Measurements from ENCODE around the gene HERPUD2. TPM values are rescaled to one million over a fixed set of nuclear protein-coding genes. Genes with fewer than 3 reads are reported as not detected.

HERPUD2 gene
- total and polyA plus RNA-seq, 7 experiments from 2014 or later, result 38.1 to 92.6 (median 68.7) TPM

DNA sequence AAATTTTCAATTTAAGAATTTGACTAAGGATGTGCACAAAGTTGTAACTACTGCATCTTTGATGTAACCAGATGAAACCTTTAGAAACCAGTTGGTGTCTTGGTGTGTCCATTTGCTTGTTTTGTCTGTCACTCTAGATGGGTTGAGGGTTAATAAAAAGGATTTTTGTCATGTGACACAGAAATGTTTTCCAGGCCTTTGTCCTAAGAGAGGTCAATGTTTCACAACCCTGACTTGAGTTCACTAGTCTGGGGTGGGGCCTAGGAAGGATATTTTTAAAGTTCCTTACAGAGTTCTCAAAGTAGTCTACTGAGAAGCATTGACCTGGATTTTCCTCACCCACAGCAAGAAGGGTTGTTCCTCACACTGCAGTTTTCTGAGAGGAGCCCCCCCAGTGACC, 90.3 kb downstream of the HERPUD2 start:
- Histone ChIP-seq H3K36me3 (ENCODE audit: control insufficient read depth in 2 of 3, insufficient read depth in 3 of 3, low read length in 3 of 3) (no peaks in the 10 kb centered on the region), H3K9me3 (ENCODE audit: control insufficient read depth in 2 of 3, low read length in 3 of 3) (no peaks in the 10 kb centered on the region), H3K4me1 (ENCODE audit: control insufficient read depth in 2 of 2, insufficient read depth in 2 of 2, low read length in 2 of 2) (no peaks in the 10 kb centered on the region), H3K27me3 (ENCODE audit: control insufficient read depth in 2 of 2, insufficient read depth in 2 of 2, low read length in 2 of 2) (no peaks in the 10 kb centered on the region), H3K4me3 (ENCODE audit: low read length) (no peak overlapping the region), H3K27ac (ENCODE audit: low read depth, low read length) (no peak overlapping the region)
- H3K4me1 Mint-ChIP-seq, result no peaks in the 10 kb centered on the region
- intact Hi-C loops (cut with micrococcal nuclease), result no loop called here
- DNase-seq (no peak), ATAC-seq (no peak)
- no peaks in the 10 kb centered on the region for H3K9me3 Mint-ChIP-seq
- ChIA-PET CTCF (no interaction called here), POLR2A (no interaction called here)
- no peak overlapping the region for H3K27ac Mint-ChIP-seq
- no peak overlapping the region for H3K4me3 Mint-ChIP-seq
- peaks cover 0 to 21% (median 6%) of the 10 kb centered on the region in 5 donors for H3K36me3 Mint-ChIP-seq
- peaks cover 0 to 8% (median 0%) of the 10 kb centered on the region in 5 donors for H3K27me3 Mint-ChIP-seq

DNA sequence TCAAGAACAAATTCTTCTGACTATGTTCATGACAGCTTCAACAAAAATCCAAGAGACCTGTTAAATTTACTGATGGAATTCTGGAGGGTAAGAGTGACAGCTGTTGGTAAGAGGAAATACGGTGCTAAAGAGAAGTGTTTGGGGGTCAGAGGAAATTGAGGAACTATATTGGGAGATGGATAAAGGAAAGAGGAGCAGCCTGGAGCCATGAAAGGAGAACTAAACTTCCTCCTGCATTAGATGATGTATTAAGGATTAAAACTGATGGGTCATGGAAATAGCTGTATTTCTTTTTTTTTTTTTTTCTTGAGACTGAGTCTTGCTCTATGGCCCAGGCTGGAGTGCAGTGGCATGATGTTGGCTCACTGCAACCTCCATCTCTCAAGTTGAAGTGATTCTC, 95.3 kb downstream of the HERPUD2 start:
- ATAC-seq (no peak), DNase-seq (no peak)
- Mint-ChIP-seq H3K4me3 (no peak overlapping the region), H3K4me1 (peaks cover 0 to 3% (median 0%) of the 10 kb centered on the region in 7 donors), H3K27ac (no peak overlapping the region), H3K27me3 (peaks cover 0 to 2% (median 0%) of the 10 kb centered on the region in 5 donors), H3K36me3 (peaks cover 0 to 9% (median 6%) of the 10 kb centered on the region in 5 donors), H3K9me3 (peaks cover 0 to 2% (median 0%) of the 10 kb centered on the region in 11 donors)
- no peak overlapping the region for H3K27ac ChIP-seq (ENCODE audit: low read depth, low read length)
- ChIA-PET CTCF (no interaction called here), POLR2A (interaction anchor here (1.2 kb wide), 1 partner anchor 9 kb away, joined by 4 read pairs; no protein-coding TSS in a partner anchor)
- no peaks in the 10 kb centered on the region for H3K36me3 ChIP-seq (ENCODE audit: control insufficient read depth in 2 of 3, insufficient read depth in 3 of 3, low read length in 3 of 3)
- intact Hi-C loops (cut with micrococcal nuclease), result no loop called here
- no peaks in the 10 kb centered on the region for H3K9me3 ChIP-seq (ENCODE audit: control insufficient read depth in 2 of 3, low read length in 3 of 3)
- no peaks in the 10 kb centered on the region for H3K4me1 ChIP-seq (ENCODE audit: control insufficient read depth in 2 of 2, insufficient read depth in 2 of 2, low read length in 2 of 2)
- H3K4me3 ChIP-seq (ENCODE audit: low read length), result no peak overlapping the region
- no peaks in the 10 kb centered on the region for H3K27me3 ChIP-seq (ENCODE audit: control insufficient read depth in 2 of 2, insufficient read depth in 2 of 2, low read length in 2 of 2)

DNA sequence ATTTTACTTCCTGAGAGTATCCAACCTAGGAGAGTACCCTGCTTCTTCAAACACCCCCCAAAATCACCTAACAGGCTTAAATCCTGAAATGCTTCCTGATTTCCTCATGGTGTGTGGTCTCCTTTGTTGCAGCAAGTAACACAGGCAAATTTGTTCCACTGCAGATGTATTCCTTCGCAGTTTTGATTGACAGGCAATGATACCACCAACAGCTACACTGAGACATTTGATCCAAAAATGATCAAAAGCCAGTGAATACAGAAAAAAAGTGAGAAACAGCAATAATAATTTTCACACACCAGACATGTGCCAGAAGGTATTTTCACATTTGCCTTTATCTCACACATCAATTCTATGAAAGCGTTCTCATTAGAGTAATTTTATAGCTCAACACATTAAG, 95.9 kb downstream of the HERPUD2 start:
- POLR2A ChIA-PET, result interaction anchor here (1.2 kb wide), 1 partner anchor 10 kb away, joined by 4 read pairs; no protein-coding TSS in a partner anchor
- Histone ChIP-seq H3K36me3 (ENCODE audit: control insufficient read depth in 2 of 3, insufficient read depth in 3 of 3, low read length in 3 of 3) (no peaks in the 10 kb centered on the region), H3K4me1 (ENCODE audit: control insufficient read depth in 2 of 2, insufficient read depth in 2 of 2, low read length in 2 of 2) (no peaks in the 10 kb centered on the region), H3K9me3 (ENCODE audit: control insufficient read depth in 2 of 3, low read length in 3 of 3) (no peaks in the 10 kb centered on the region), H3K27ac (ENCODE audit: low read depth, low read length) (no peak overlapping the region), H3K4me3 (ENCODE audit: low read length) (no peak overlapping the region), H3K27me3 (ENCODE audit: control insufficient read depth in 2 of 2, insufficient read depth in 2 of 2, low read length in 2 of 2) (no peaks in the 10 kb centered on the region)
- H3K4me3 Mint-ChIP-seq, result no peak overlapping the region
- CTCF ChIA-PET, result no interaction called here
- H3K9me3 Mint-ChIP-seq, result peaks cover 0 to 2% (median 0%) of the 10 kb centered on the region in 11 donors
- H3K36me3 Mint-ChIP-seq, result peaks cover 0 to 9% (median 6%) of the 10 kb centered on the region in 5 donors
- intact Hi-C loops (cut with micrococcal nuclease), result no loop called here
- peaks cover 0 to 2% (median 0%) of the 10 kb centered on the region in 5 donors for H3K27me3 Mint-ChIP-seq
- H3K27ac Mint-ChIP-seq, result no peak overlapping the region
- ATAC-seq (no peak), DNase-seq (no peak)
- H3K4me1 Mint-ChIP-seq, result peaks cover 0 to 3% (median 0%) of the 10 kb centered on the region in 7 donors

DNA sequence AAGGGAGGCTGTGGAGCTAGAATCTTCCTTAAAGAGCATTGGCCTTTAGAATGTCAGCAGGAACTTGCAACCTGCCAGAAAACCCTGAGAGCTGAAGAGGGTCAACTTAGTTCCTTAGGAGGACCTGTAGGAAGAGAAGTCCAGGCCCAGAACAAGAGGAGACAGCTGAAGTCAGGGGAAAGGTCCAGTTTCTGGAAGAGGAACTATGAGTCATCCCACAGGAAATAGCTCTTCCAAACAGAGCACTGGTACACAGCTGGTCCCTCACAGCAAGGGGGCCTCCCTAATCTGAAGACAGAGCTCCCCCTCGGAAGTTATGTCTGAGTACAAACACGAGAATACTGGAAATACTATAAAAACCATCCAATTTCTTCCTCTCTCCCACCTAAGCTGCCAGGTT, 98.9 kb downstream of the HERPUD2 start:
- intact Hi-C loops (cut with micrococcal nuclease), result no loop called here
- no peak overlapping the region for H3K4me3 Mint-ChIP-seq
- H3K4me1 Mint-ChIP-seq, result peaks cover 0 to 3% (median 0%) of the 10 kb centered on the region in 7 donors
- no peaks in the 10 kb centered on the region for H3K36me3 ChIP-seq (ENCODE audit: control insufficient read depth in 2 of 3, insufficient read depth in 3 of 3, low read length in 3 of 3)
- H3K27me3 Mint-ChIP-seq, result peaks cover 0 to 2% (median 0%) of the 10 kb centered on the region in 5 donors
- no peaks in the 10 kb centered on the region for H3K27me3 ChIP-seq (ENCODE audit: control insufficient read depth in 2 of 2, insufficient read depth in 2 of 2, low read length in 2 of 2)
- ChIA-PET CTCF (interaction anchor here (0.7 kb wide), 1 partner anchor 16 kb away, joined by 4 read pairs; no protein-coding TSS in a partner anchor), POLR2A (interaction anchor here (0.7 kb wide), 1 partner anchor 28 kb away, joined by 3 read pairs; no protein-coding TSS in a partner anchor)
- H3K4me1 ChIP-seq (ENCODE audit: control insufficient read depth in 2 of 2, insufficient read depth in 2 of 2, low read length in 2 of 2), result no peaks in the 10 kb centered on the region
- ATAC-seq, result no peak
- DNase-seq, result no peak
- H3K9me3 ChIP-seq (ENCODE audit: control insufficient read depth in 2 of 3, low read length in 3 of 3), result no peaks in the 10 kb centered on the region
- H3K9me3 Mint-ChIP-seq, result peaks cover 0 to 2% (median 0%) of the 10 kb centered on the region in 11 donors
- H3K36me3 Mint-ChIP-seq, result peaks cover 0 to 4% (median 0%) of the 10 kb centered on the region in 5 donors
- no peak overlapping the region for H3K4me3 ChIP-seq (ENCODE audit: low read length)
- H3K27ac ChIP-seq (ENCODE audit: low read depth, low read length), result no peak overlapping the region
- no peak overlapping the region for H3K27ac Mint-ChIP-seq

DNA sequence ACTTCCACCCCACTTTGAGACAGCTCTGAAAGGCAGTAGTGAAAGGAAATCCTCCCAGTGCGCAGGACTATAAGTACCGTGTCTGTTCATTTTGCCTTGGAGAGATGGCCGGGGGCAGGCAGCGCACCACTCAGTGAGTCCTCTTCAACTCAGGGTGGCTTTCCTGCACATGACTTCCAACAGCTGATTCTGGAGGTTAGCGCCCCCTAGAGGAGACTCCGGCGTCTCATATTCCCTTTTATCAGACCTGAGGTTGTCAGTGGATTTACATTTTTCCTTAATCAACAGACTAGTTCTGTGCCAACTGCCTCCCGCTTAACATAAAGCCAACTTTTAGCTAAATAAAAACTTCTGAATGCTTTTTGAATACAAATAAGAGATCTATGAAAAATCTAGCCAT, 101.0 kb downstream of the HERPUD2 start:
- Mint-ChIP-seq H3K9me3 (peaks cover 0 to under 1% (median 0%) of the 10 kb centered on the region in 11 donors), H3K27me3 (peaks cover 0 to 4% (median 0%) of the 10 kb centered on the region in 5 donors), H3K27ac (no peak overlapping the region), H3K4me1 (peaks cover 0 to 3% (median 0%) of the 10 kb centered on the region in 7 donors), H3K36me3 (peaks cover 0 to 5% (median 4%) of the 10 kb centered on the region in 5 donors), H3K4me3 (no peak overlapping the region)
- Histone ChIP-seq H3K4me3 (ENCODE audit: low read length) (no peak overlapping the region), H3K4me1 (ENCODE audit: control insufficient read depth in 2 of 2, insufficient read depth in 2 of 2, low read length in 2 of 2) (no peaks in the 10 kb centered on the region), H3K27me3 (ENCODE audit: control insufficient read depth in 2 of 2, insufficient read depth in 2 of 2, low read length in 2 of 2) (no peaks in the 10 kb centered on the region), H3K9me3 (ENCODE audit: control insufficient read depth in 2 of 3, low read length in 3 of 3) (no peaks in the 10 kb centered on the region), H3K36me3 (ENCODE audit: control insufficient read depth in 2 of 3, insufficient read depth in 3 of 3, low read length in 3 of 3) (no peaks in the 10 kb centered on the region), H3K27ac (ENCODE audit: low read depth, low read length) (no peak overlapping the region)
- intact Hi-C loops (cut with micrococcal nuclease), result no loop called here
- no peak for ATAC-seq
- DNase-seq, result no peak
- ChIA-PET CTCF (no interaction called here), POLR2A (no interaction called here)

DNA sequence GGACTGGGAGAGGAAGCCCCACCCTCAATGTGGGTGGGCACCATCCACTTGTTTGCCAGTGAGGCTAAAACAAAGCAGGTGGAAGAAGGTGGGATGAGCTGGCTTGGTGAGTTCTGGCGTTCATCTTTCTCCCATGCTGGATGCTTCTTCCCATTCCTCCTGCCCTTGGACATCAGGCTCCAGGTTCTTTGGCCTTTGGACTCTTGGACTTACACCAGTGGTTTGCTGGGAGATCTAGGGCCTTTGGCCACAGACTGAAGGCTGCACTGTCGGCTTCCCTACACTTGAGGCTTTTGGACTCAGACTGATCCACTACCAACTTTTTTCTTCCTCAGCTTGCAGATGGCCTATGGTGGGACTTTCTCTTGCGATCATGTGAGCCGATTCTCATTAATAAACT, 106.3 kb downstream of the HERPUD2 start:
- Mint-ChIP-seq H3K27me3 (peaks cover 0 to 14% (median 0%) of the 10 kb centered on the region in 5 donors), H3K9me3 (no peaks in the 10 kb centered on the region), H3K4me1 (peaks cover 0 to 2% (median 0%) of the 10 kb centered on the region in 7 donors), H3K4me3 (no peak overlapping the region), H3K27ac (no peak overlapping the region), H3K36me3 (peaks cover 0 to 5% (median 4%) of the 10 kb centered on the region in 5 donors)
- ChIA-PET CTCF (no interaction called here), POLR2A (no interaction called here)
- no peaks in the 10 kb centered on the region for H3K4me1 ChIP-seq (ENCODE audit: control insufficient read depth in 2 of 2, insufficient read depth in 2 of 2, low read length in 2 of 2)
- no peaks in the 10 kb centered on the region for H3K36me3 ChIP-seq (ENCODE audit: control insufficient read depth in 2 of 3, insufficient read depth in 3 of 3, low read length in 3 of 3)
- DNase-seq (no peak), ATAC-seq (no peak)
- H3K27me3 ChIP-seq (ENCODE audit: control insufficient read depth in 2 of 2, insufficient read depth in 2 of 2, low read length in 2 of 2), result no peaks in the 10 kb centered on the region
- no peak overlapping the region for H3K4me3 ChIP-seq (ENCODE audit: low read length)
- H3K9me3 ChIP-seq (ENCODE audit: control insufficient read depth in 2 of 3, low read length in 3 of 3), result no peaks in the 10 kb centered on the region
- intact Hi-C loops (cut with micrococcal nuclease), result no loop called here
- no peak overlapping the region for H3K27ac ChIP-seq (ENCODE audit: low read depth, low read length)

DNA sequence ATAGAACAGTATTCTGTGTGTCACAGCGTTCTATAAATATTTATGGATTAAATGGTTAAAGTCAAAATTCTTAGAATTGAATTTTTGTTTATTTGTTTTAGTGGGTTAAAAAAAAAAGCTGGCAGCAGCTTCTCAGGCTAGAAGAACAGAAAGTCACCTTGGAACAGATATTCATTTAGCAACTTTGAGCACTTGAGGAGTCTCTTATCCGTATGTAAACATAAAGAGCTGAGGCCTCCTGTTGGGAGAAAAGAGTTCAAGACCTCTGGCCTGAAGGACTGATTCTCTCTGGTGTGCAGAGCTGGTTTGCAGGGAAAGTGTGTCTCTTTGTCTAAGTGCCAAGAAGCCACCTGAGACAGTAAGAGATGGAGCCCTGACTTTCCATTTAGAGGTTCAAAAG, 109.9 kb downstream of the HERPUD2 start:
- Mint-ChIP-seq H3K4me3 (no peak overlapping the region), H3K36me3 (no peaks in the 10 kb centered on the region), H3K27me3 (peaks cover 0 to 25% (median 6%) of the 10 kb centered on the region in 5 donors), H3K9me3 (peaks cover 0 to 3% (median 0%) of the 10 kb centered on the region in 11 donors), H3K27ac (no peak overlapping the region), H3K4me1 (no peaks in the 10 kb centered on the region)
- intact Hi-C loops (cut with micrococcal nuclease), result no loop called here
- no peak overlapping the region for H3K27ac ChIP-seq (ENCODE audit: low read depth, low read length)
- H3K4me3 ChIP-seq (ENCODE audit: low read length), result no peak overlapping the region
- no peaks in the 10 kb centered on the region for H3K27me3 ChIP-seq (ENCODE audit: control insufficient read depth in 2 of 2, insufficient read depth in 2 of 2, low read length in 2 of 2)
- no peaks in the 10 kb centered on the region for H3K4me1 ChIP-seq (ENCODE audit: control insufficient read depth in 2 of 2, insufficient read depth in 2 of 2, low read length in 2 of 2)
- H3K36me3 ChIP-seq (ENCODE audit: control insufficient read depth in 2 of 3, insufficient read depth in 3 of 3, low read length in 3 of 3), result no peaks in the 10 kb centered on the region
- ChIA-PET POLR2A (no interaction called here), CTCF (no interaction called here)
- no peak for ATAC-seq
- no peak for DNase-seq
- no peaks in the 10 kb centered on the region for H3K9me3 ChIP-seq (ENCODE audit: control insufficient read depth in 2 of 3, low read length in 3 of 3)

All from naive thymus-derived CD4-positive, alpha-beta T cell (primary cell).